Right ventricle myocardium inferior (tissue), 1 donor: ENCODE measurements around the gene CDK5R2. TPM values are rescaled to one million over a fixed set of nuclear protein-coding genes. Genes with fewer than 3 reads are reported as not detected.
A peak's percentile ranks its signal among the peaks of the same experiment; 100 is the strongest.

Experiments
- ATAC-seq: fragments of 200-7000 bp; cut with Tn5 transposase; one replicate; pipeline ENCODE4 v1.9.1; 2020; ENCODE audit warnings: mild to moderate bottlenecking, moderate library complexity
- DNase-seq: peaks from one replicate; pipeline ENCODE4 v3.0.0; 2021; ENCODE audit errors: missing footprints
- intact Hi-C: fragments of 100-400 bp; cut with DNase I; formaldehyde crosslinking; loops from one replicate; pipeline ENCODE4 v1.11.0; 2022
- total RNA-seq: library from RNA; stranded (reverse); fragmentation: NEBNext Ultra II Directional; extraction: Animal tissue kit (Norgen Biotek cat#: 25700); gene quantifications from one replicate; pipeline ENCODE4 v1.2.1, GENCODE V29; 2021
- donor health status: DM: no; HTN: yes; CAD: no; lungs with severe emphysema.

The CDK5R2 gene
- total RNA-seq, 1 donor from 2014 or later: not detected

DNA sequence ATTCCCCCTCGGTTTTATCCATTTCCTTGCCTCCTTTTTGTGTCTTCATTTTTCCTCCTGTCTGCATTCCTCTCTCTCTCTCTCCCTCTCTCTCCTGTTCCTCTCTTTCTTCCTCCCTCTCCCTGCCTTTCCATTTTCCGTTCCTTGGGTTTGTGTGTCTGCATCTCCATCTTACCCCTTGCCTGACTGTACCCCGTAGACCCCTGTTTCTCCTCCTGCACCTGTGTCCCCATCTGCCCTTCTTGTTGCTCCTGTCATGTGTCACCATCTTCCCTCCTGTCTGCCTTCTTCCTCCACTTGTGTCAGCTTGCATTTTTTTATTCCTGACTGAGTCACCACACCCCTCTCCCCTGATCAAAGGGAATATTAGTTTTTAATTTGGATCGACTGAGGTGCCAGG lies 1.8 kb downstream of the CDK5R2 start:
- DNase-seq (no peak), ATAC-seq (no peak)
- intact Hi-C loops: no loop called here

DNA sequence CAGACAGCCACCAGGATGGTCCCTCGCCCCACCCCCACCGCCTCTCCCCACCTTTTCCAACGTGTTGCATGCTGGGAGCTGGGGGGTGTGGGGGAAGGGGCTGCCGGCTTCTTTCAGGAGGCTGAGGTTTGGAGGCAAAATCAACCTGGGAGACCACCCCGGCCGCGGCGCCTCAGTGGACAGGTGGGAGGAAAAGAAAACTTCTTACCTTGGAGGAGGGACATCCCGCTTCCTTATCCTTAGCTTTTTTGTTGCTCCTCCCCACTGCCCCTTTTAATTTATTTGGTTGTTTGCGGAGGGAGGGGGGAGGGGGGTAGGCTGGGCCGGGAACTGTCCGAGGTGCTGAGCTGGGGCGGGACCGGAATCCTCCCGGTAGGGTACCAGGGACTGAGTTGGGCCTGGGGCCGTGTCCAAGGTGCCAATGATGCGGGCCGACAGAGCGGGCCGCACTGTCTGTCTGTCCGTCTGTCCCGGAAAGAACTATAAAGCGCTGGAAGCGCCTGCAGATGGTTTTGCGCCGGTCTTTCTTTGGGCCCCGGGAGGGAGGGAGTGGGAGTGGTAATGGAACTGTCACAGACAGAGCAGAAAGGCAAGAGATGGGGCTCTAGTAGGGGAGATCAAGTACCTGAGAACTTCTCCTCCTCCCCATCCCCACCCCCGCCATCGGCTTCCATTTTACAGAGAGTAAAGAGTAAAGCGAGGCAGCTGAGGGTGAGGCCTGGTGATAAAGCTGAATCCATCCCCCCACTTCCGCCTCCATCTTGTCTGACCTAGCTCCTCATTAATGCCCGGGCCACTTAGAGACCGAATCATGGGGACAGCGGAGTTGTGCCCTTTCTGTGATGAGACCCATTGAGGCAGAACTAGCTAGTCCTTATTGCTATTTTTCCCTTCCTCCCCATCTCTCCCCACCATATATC lies 2.4 kb downstream of the CDK5R2 start:
- ATAC-seq (no peak), DNase-seq (no peak)
- intact Hi-C loops: no loop called here

DNA sequence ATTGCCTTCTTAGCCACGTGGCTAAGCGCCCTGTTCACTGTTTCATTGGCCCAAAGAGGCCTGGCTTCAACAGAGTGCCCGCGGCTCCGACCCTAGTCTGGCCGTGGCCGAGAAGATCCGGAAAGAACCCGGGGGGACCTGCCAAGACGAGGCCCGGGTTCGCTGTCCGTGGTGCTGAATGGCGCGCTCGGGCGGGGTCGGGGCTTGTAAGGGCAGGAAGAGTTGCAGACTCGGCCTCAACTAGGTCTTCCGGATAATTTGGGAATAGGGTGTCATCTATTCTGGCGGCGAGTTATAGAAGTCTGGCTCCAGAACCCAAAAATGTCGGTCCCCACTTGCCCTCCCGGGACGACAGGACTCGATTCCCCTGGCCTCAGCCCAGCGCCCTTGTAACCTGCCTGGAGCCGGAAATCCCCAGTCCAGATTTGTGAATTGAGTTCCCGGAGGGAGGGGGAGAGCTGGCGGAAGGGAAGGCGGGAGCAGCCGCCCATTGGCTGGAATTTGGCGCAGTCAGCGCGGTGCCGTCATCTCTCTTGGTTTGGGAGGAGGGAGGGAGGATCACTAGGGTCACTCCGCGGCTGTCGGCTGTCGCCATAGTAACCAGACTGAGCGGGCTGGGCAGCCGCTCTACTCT lies 3.5 kb downstream of the CDK5R2 start:
- ATAC-seq: no peak
- DNase-seq: no peak
- intact Hi-C loops: no loop called here

DNA sequence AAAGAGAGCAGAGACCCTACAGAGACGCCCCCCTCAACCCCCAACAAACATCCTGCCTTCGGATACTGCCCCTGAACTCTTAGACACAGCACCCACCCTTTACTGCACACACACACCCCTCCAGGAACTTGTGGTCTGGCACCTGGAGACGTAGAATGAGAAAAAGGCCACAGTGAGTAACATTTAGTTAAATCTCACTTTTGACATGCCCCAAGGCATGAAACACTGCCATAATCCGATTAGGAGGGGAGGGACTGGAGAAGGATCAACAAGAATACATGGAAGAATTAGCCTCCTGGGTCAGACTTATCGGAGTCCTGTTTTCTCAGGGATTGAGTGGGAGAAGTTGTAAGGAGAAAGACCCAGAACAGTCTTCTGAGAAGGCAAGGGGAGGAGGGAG lies 4.1 kb downstream of the CDK5R2 start:
- no peak for DNase-seq
- intact Hi-C loops: no loop called here
- no peak for ATAC-seq

DNA sequence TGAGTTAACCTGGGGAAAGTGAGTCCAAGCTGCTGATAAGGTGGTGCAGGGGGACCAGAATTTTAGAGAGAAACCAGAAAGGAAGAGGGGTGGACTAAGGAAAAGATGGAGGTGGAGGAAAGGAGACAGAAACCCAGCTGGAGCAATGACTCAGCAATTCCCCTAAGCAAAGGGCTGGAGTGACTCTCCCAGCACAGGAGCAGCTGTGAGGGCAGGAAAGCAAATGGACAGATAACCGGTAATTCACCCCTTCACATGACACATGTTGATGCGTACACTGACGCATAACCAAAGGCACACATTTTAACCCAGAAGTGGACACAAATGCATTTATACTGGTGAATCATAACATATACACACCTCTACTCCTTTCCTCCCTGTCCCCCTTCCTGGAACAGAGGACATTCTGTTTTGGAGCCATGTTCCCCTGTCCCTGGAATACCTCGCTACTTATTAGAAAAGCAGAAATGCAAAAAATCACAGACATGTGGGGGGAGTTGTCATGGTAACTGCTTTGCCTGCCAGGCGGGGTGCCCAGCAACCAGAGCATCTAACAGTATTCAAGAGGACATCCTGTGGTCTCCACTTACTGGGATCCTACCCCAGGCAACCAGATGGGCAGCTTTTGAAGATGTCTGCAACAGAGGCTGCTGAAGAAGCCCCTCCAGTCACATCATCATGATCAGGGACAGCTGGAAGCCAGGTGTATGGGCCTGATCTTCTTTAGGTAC lies 4.7 kb downstream of the CDK5R2 start:
- ATAC-seq (no peak), DNase-seq (no peak)
- intact Hi-C loops: no loop called here

DNA sequence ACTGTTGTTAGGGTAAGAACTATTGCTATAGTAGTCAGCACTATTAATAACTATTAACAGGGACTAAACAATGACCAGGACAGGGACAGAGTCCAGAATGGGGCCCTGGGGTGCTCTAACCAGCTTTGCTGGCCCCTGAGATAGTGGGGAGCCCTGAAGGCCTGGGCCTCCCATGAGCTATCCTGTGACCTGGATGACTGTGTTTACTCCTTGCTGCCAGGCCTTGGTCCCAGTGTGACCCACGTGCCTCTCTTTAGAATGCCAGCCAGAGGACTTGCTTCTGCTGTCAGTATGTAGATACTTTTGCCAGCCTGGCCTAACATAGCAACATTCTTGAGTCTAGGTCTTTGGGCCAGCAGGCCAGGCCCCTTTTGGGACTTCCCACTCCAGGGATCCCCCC lies 11.4 kb downstream of the CDK5R2 start:
- DNase-seq (no peak), ATAC-seq (peak; percentile 37)
- intact Hi-C loops: no loop called here

DNA sequence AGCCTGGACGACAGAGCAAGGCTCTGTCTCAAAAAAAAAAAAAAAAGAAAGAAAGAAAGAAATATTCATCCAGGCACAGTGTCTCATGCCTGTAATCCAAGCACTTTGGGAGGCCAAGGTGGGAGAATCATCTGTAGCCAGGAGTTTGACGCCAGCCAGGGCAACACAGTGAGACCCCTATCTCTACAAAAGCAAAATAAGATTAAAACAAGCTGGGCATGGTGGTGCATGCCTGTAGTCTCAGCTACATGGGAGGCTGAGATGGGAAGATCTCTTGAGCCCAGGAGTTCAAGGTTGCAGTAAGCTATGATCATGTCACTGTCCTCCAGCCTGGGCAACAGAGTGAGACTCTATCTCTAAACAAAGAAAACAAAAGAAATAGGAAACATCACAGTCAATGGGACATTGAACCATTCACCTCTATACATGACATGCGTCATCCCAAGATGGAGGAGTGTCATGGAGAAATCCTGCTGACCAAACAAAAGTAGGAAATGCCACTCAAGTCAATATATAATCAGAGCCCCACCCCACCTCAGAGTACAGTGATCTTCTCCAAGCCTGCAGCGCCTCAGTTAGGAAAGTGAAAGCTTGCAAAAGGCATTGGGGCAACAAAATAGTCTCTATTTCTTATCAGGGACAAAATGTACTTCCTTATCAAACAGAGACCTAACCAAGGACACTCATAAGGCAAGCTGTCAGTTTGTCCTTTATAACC lies 15.8 kb downstream of the CDK5R2 start:
- DNase-seq (no peak), ATAC-seq (no peak)
- intact Hi-C loops: no loop called here

DNA sequence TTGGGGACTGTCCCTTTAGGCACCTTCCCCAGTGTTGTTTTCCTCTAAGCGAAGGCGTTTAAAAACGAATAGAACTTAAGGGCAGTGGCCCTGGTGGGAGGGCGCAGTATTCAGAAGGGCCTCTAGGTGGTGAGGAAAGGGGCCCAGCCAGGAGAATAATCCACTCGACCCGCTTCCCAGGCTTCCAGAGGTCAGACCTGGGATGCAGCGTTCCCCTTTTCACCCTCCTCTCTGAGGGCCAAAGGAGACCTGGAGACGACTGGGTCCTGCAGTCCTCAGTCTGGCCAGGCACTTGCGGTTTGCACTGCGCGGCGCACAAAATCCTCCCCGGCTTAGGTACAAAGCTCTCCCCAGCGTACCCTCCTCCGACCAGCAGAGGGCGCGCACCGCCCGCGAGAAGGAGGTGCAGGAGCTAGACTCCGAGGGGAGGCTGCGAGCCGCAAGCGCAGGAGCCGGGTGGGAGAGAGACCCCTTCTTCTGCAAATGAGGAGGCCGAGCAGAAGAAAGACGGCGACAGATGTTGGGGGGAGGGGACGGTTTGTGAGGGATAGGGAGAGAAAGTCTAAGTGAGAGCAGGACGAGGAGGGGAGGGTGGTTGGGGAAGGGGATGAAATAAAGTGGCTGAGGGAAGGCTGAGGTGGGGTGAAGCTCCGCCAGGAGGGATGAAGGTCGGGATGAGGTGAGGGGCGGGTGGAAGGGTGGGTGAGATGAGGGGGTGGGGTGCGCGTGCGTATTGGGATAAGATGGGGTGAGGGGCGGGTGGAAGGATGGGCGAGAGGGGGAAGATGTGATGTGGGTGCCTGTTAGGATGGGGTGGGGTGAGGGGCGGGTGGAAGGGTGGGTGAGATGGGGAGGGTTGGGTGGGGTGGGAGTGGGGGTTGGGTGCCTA lies 20.6 kb downstream of the CDK5R2 start:
- intact Hi-C loops: no loop called here
- peak; percentile 85 for ATAC-seq
- peak; percentile 88 for DNase-seq

DNA sequence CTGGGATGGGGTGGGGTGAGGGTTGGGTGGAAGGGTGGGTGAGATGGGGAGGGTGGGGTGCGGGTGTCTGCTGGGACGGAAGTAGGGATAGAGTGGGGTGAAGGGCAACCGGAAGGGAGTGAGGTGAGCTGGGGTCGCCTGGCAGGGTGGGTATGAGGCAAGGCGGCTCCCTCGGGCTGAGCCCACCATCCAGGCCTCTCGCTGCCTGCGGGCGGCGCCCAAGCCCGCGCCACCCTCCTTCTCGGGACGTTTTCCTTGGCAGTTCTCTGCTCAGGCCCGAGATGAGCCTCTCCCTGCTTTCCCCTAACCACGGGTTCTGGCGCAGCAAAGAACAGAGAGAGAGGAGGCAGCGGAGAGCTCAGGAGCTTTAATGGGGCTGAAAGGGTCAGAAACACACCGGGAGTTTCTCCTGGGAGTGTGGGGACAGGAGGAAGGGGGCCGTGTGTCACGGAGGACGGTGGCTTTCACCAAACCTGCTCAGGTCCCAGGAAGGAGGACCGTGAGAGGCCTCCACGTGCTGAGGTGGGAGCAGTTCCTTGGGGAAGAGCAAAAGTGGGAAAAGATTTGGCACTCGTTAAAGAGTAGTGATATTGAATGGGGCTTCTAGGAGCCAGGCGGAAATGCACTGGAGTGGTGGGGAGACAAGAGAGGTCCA lies 21.4 kb downstream of the CDK5R2 start:
- no peak for DNase-seq
- intact Hi-C loops: no loop called here

DNA sequence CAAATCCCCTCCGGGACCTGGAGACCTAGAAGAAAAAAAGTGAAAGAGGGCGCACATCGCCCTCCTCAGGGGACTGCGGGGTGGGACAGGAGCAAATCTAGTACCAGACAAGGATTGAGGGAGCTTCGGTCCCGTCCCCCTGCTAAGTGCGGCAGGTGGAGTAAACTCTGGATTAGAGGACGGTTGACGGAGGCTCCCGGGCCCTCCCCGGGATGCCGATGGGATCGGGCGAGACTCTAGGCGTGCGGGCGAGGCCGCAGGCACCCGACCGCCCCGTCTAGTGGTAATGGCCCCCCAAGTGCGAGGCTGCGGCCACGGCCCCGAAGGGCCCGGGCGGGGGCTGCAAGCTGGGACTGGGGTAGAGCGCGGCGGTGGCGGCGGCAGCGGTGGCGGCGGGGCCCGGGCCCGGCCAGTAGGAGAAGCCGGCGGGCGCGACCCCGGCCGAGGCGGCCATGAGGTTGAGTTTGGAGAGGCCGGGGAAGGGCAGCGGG lies 22.0 kb downstream of the CDK5R2 start:
- DNase-seq: no peak
- ATAC-seq: no peak
- intact Hi-C loops: no loop called here

More for the DNA sequence above, 21.4 kb downstream of the CDK5R2 start:
- no peak for ATAC-seq

DNA sequence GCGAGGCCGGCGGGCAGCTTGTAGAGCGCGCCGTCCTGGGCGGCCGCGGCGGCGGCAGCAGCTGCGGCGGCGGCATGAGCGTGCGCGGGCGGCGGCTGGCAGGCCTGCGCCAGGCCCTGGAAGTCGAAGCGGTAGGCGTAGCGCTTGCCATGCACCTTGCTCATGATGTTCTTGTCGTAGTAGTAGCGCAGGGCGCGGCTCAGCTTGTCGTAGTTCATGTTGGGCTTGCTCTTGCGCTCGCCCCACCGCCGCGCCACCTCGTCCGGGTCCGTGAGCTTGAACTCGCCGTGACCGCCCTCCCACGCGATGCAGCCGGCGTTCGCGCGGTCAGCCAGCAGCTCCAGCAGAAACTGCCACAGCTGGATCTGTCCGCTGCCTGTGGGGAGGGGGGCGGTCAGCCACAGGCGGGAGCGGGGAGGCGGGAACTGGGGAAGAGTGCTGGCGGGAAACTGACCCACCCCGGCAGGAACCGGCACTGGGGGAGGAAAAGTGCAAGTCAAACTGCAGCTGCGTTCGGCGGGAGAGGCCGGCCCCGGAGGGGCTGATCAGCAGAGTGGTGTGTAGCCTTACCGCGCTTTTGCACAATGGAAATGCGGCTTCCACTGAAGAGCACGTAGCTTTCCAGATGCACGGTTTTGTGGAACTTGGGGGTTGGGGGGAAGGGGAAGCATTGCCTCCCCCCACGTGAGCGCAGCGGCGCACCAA lies 22.6 kb downstream of the CDK5R2 start:
- no peak for DNase-seq

DNA sequence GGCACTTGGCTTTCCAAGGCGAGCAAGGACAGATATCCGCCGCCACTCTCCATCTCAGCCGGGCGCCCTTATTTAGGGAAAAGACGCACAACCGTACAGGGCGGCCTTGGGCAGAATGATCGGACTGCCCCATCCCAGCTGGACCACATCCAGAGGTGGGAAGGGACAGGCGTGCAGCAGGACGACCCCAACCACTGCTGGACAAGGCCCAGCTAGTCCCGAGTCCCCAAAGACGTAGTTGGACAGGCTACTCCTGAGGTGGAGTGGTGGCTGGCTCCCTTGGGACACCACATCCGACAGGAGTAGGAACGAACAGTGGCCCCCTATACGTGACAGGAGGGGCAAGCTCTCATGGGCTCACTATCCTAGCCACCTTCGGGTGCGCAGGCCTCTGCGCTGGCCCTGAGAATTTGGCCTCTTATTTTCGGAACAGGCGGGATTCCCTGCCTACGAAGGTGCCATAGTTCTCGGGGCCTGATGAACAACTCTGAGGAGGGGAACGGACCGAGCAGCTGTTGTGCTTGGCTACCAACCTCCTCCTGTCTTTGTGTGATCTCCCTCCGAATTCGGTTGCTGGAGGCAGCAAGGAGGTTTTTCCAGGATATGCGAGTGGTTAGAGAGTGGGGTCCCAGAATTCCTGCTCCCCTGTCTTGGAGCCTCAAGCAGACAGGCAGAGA lies 23.3 kb downstream of the CDK5R2 start:
- intact Hi-C loops: no loop called here
- DNase-seq: no peak
- no peak for ATAC-seq

More for the DNA sequence above, 22.6 kb downstream of the CDK5R2 start:
- no peak for ATAC-seq
- intact Hi-C loops: no loop called here

DNA sequence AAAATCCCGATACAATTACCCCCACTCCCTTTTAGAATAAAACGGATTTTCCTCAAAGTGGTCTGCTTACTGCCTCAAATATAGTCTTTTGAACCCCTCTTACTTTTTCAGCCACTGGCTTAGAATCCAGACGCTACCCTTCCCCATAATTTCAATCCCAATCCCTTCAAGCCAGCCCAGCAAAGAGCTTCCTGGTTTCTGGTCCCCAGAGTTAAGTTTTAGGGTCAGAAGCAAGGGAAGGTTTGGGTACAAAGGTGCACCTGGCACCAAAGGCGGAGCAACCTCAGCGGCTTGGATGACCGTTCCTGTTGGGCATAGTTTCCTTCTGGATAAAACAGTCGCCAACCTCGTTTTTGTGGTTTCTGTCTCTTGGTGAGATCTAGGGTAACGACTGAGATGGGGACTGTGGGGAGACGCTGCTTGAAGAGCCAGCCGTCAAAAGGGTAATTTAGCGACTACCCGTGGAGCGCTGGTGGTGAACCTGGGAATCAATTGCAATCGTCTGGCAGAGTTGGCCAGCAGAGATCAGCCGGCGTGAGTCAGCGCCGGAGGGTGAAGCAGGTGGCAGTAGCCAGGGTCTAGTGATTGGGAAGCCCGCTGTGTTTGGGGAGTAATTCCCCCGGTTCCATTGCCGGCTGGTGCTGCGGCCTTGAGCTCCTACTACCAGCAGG lies 23.9 kb downstream of the CDK5R2 start:
- DNase-seq: no peak
- intact Hi-C loops: no loop called here
- ATAC-seq: no peak

DNA sequence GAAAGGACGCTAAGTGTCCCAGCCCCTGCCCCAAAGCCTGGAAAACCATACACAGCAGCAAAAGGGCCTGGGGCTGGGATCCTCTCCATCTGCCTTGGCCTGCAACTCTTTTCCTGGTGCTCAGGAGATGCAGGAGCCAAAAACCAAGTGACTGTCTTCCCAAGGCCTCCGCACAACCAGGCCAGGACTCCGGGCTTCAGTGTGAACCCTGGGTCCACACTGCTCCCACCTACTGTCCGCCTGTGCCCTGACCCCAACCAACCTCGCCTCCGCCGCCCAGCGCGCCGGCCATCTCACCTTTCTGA lies 24.4 kb downstream of the CDK5R2 start:
- intact Hi-C loops: no loop called here
- no peak for ATAC-seq

DNA sequence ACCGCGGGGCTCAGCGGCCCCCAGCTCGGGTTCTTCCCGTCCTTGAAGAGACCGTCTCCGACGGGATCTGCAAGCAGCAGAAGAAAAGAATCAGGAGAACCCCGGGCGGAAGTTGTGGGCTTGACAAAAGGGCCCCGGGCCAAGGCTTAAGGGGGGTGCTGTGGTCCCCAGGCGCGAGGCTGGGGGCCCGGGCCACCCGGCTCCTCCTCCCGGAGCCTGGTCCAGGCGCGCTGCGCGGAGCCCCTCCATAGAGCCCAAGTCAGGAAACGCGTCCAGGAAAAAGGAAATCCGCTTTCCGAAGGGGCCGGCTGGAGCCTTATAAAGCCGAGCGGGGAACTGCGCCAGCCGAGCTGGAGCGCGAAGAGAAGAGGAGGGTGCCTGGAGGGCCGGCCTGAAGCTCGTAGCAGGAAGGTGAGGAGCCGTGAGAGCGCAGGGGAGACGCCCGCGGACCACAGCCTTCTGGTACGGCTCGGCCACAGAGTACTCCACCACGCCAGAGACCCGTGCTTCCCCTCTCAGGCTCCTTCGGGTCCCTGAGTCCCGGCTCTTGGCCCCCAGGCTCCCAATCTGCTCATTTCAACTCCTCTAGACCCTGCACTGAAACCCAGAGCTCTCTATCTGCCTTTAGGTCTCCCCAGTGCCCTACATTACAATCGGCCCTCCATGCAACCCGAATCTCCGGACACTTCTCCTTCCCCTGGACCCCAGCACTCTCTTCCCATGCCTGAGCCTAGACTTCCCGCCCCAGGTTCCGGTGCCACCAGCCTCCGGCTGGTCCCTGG lies 25.0 kb downstream of the CDK5R2 start:
- ATAC-seq: no peak
- DNase-seq: no peak
- intact Hi-C loops: no loop called here

More for the DNA sequence above, 24.4 kb downstream of the CDK5R2 start:
- DNase-seq: no peak
